Omental fat pad (tissue), 4 donors: ENCODE results near the gene ZNF609. TPM values are rescaled to one million over a fixed set of nuclear protein-coding genes. Genes with fewer than 3 reads are reported as not detected.
"Not testable (repeated sequence)": the region's sequence is repeated elsewhere in the genome, so short reads cannot be mapped to it uniquely, and the experiment has no call there.

Source experiments
- ATAC-seq: fragments of 150-250 bp; one replicate; pipeline ENCODE4 v1.9.1; 2016; ENCODE audit warnings: mild to moderate bottlenecking, moderate library complexity; ENCODE audit not compliant: low FRiP score
- DNase-seq: peaks from one replicate; pipeline ENCODE4 v3.0.0-alpha.2; 2019; ENCODE audit warnings: low spot score
- CTCF ChIP-seq, 3 donors: fragments of 450-650 bp; IDR thresholded peaks; one replicate each; pipeline ENCODE4 v1.5.1; 2016 to 2017; ENCODE audit warnings: antibody characterized with exemption in 3 of 3, mild to moderate bottlenecking in 3 of 3, moderate library complexity in 2 of 3
- total RNA-seq, 4 donors: library from RNA; depleted of rRNA; stranded (reverse); fragments of >200 nt; gene quantifications; one replicate each; pipeline ENCODE4 v1.1.0, GENCODE V29; 2016

Gene ZNF609
- total RNA-seq, 4 donors from 2014 or later: 26.1 to 32.4 (median 29.6) TPM

- no peak for DNase-seq
- no peak for ATAC-seq
- no peak for TF ChIP-seq CTCF (IDR thresholded peaks at IDR 0.05)
Observed at GRCh38 chr15:64599716-64600115, 139.3 kb downstream of the ZNF609 start.

- ATAC-seq: no peak
- no peak for DNase-seq
- no peak for TF ChIP-seq CTCF (IDR thresholded peaks at IDR 0.05)
Observed at GRCh38 chr15:64600794-64601193, 140.4 kb downstream of the ZNF609 start.

- TF ChIP-seq CTCF (IDR thresholded peaks at IDR 0.05): no peak
- ATAC-seq (no peak), DNase-seq (no peak)
Observed at GRCh38 chr15:64604319-64604718, 143.9 kb downstream of the ZNF609 start.

GRCh38 chr15:64607416-64607815 lies 147.0 kb downstream of the ZNF609 start:
- DNase-seq, ATAC-seq: not testable (repeated sequence)

GRCh38 chr15:64610257-64610919 lies 150.0 kb downstream of the ZNF609 start:
- no peak for TF ChIP-seq CTCF (IDR thresholded peaks at IDR 0.05)
- DNase-seq (no peak), ATAC-seq (no peak)

- no peak for DNase-seq
- no peak for ATAC-seq
- no peak for TF ChIP-seq CTCF (IDR thresholded peaks at IDR 0.05)
Observed at GRCh38 chr15:64611085-64611725, 150.8 kb downstream of the ZNF609 start.

- ATAC-seq: no peak
- no peak for DNase-seq
- no peak for TF ChIP-seq CTCF (IDR thresholded peaks at IDR 0.05)
Observed at GRCh38 chr15:64614519-64614918, 154.1 kb downstream of the ZNF609 start.
